ENCODE results near the gene LYPD5.

The LYPD5 gene

DNA sequence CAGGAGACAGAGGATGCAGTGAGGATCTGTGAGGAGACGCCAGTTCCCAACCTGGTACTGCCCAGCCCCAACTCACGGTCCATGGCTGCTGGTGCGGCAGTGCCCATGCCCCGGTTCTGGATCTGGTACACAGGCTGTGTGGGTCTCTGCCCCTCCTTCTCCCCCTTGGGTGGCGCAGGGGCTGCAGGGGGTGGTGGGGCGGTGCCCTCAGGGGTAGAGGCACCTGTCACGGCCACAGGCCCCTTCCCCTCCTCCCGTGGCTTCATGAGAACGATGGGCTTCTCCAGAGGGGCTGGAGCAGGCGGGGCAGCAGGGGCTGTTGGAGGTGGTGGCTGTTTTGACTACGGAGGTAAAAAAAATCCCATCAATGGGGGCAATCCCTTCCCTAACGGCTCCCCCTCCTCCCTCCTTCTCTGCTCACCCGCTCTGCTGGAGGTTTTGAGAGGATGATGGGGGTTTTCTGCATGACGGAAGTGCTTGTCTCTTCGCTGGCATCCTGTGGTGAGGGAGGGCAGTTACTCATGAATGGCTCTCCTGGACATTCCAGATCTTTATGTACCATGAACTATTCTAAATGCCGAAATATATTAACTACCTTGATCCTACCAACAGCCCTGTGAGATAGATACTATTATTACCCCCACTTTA is 54.6 kb downstream of the LYPD5 start:
- peak overlapping the region; percentile 45 for H3K27ac Mint-ChIP-seq
- no peaks in the 10 kb centered on the region for H3K27me3 Mint-ChIP-seq (ENCODE audit: low read depth)
- DNase-seq (ENCODE audit: low spot score): no peak
- H3K4me1 Mint-ChIP-seq (ENCODE audit: low read depth): peaks cover 11% of the 10 kb centered on the region
- H3K36me3 Mint-ChIP-seq (ENCODE audit: low read depth): peaks cover 74% of the 10 kb centered on the region
- H3K9me3 Mint-ChIP-seq: no peaks in the 10 kb centered on the region
- no peak overlapping the region for H3K4me3 Mint-ChIP-seq

Data from T-helper 2 cell treated with Interferon-gamma antibody and Interleukin-4, amounts not matched to agents 5 μg/mL and 100 μg/mL, for 36 hours (primary cell).